HepG2 (cell line): ENCODE results near the gene HDDC3. TPM values are rescaled to one million over a fixed set of nuclear protein-coding genes. Genes with fewer than 3 reads are reported as not detected.
A peak's percentile ranks its signal among the peaks of the same experiment; 100 is the strongest.

Experiments
- ATAC-seq: fragments of 200-7000 bp; cut with Tn5 transposase; 3 replicates; pipeline ENCODE4 v1.9.1; 2020; ENCODE audit warnings: mild to moderate bottlenecking, moderate library complexity
- BruUV-seq: library from RNA; stranded (reverse); fragments of 400-500 nt; replicated peaks from 2 replicates; lab custom pipeline; 2021; lab: Mats Ljungman, UMichigan
- CTCF ChIA-PET: fragments of 300-600 bp; formaldehyde crosslinking; extraction: SDS; loops from one replicate; lab custom pipeline; 2021; ENCODE audit warnings: low total read pairs, inconsistent platforms, low intra/inter-chr PET ratio; lab: Yijun Ruan, JAX
- POLR2A ChIA-PET: fragments of 350-600 bp; sonication (Branson Sonifier 250); formaldehyde crosslinking; loops from one replicate; lab custom pipeline; 2020; ENCODE audit warnings: antibody characterized with exemption, inconsistent platforms; lab: Yijun Ruan, JAX
- DNase-seq: peaks from one replicate; pipeline ENCODE4 v3.0.0-alpha.2; 2015; ENCODE audit warnings: low spot score
- FAIRE-seq: peaks from 3 replicates; lab custom pipeline; 2011; peaks lifted over from hg19 to GRCh38; lab: Jason Lieb, UNC
- H2AFZ ChIP-seq: one replicate; pipeline ENCODE4 v1.6.1; 2011; ENCODE audit warnings: low read length, inconsistent platforms
- H3K27ac ChIP-seq: fragments of 300-600 bp; 3 replicates; pipeline ENCODE4 v1.8.0; 2011; ENCODE audit warnings: mixed run types, mild to moderate bottlenecking, mixed read lengths, low read length, inconsistent platforms; ENCODE audit not compliant: insufficient read depth; ENCODE audit errors: extremely low read length
- H3K27me3 ChIP-seq, 2 experiments: fragments of 200-600 bp in 1 of 2; 2 replicates in 1 of 2; 3 replicates in 1 of 2; pipeline versions ENCODE4 v1.6.0 to v1.8.0; 2011; ENCODE audit warnings: low read length in 2 of 2, mild to moderate bottlenecking in 2 of 2, moderate library complexity in 2 of 2, inconsistent platforms in 1 of 2; ENCODE audit not compliant: insufficient read depth in 2 of 2, control insufficient read depth in 1 of 2
- H3K36me3 ChIP-seq, 2 experiments: fragments of 200-600 bp in 1 of 2; replicated peaks in 1 of 2; 2 replicates in 1 of 2; 3 replicates in 1 of 2; pipeline versions ENCODE4 v1.5.1 to v1.8.0; 2011; ENCODE audit warnings: low read length in 2 of 2, inconsistent platforms in 1 of 2; ENCODE audit not compliant: insufficient read depth in 2 of 2, control insufficient read depth in 1 of 2
- H3K4me1 ChIP-seq: 2 replicates; pipeline ENCODE4 v1.5.1; 2012; ENCODE audit warnings: low read length, inconsistent platforms; ENCODE audit not compliant: insufficient read depth
- H3K4me2 ChIP-seq: 2 replicates; pipeline ENCODE4 v1.6.0; 2011; ENCODE audit warnings: low read depth, low read length, inconsistent platforms
- H3K4me3 ChIP-seq, 3 experiments: fragments of 200-600 bp in 1 of 3; sonication (generic), shearing (Covaris generic) in 1 of 3; replicated peaks in 1 of 3; 2 replicates each; pipeline ENCODE4 v1.5.1; 2011 to 2016; ENCODE audit warnings: low read length in 3 of 3, inconsistent platforms in 2 of 3, low read depth in 2 of 3, mild to moderate bottlenecking in 2 of 3, control low read depth in 1 of 3, mixed read lengths in 1 of 3; ENCODE audit not compliant: insufficient read depth in 1 of 3
- H3K79me2 ChIP-seq: one replicate; pipeline ENCODE4 v1.6.1; 2011; ENCODE audit warnings: low read length, inconsistent platforms; ENCODE audit not compliant: insufficient read depth
- H3K9ac ChIP-seq: 2 replicates; pipeline ENCODE4 v1.6.0; 2011; ENCODE audit warnings: mild to moderate bottlenecking, low read depth, low read length, inconsistent platforms; ENCODE audit not compliant: insufficient read depth
- H3K9me3 ChIP-seq: 2 replicates; pipeline ENCODE4 v1.5.1; 2012; ENCODE audit warnings: mild to moderate bottlenecking, low read length
- H4K20me1 ChIP-seq: 2 replicates; pipeline ENCODE4 v1.6.0; 2011; ENCODE audit warnings: inconsistent platforms, mild to moderate bottlenecking, low read length, moderate library complexity; ENCODE audit not compliant: insufficient read depth
- EHMT2 ChIP-seq: fragments of 200-600 bp; sonication (generic); IDR thresholded peaks from 2 replicates; pipeline ENCODE4 v1.7.0; 2017; ENCODE audit warnings: antibody characterized with exemption, low read depth, low read length, borderline replicate concordance
- IRF2 ChIP-seq: IDR thresholded peaks from 2 replicates; pipeline ENCODE4 v1.6.1; 2018; ENCODE audit warnings: missing genetic modification reagents, missing compliant biosample characterization
- SNAI1 ChIP-seq: sonication (generic); formaldehyde crosslinking; IDR thresholded peaks from 2 replicates; pipeline ENCODE4 v1.5.0; 2020; ENCODE audit warnings: mild to moderate bottlenecking, missing genetic modification reagents, borderline replicate concordance
- ZNF775 ChIP-seq: sonication (generic); formaldehyde crosslinking; IDR thresholded peaks from 2 replicates; pipeline ENCODE4 v1.4.0; 2020; ENCODE audit warnings: missing genetic modification reagents, mild to moderate bottlenecking, moderate library complexity, borderline replicate concordance
- WGBS: methylation state at CpG from one replicate; pipeline ENCODE4 v1.1.6; 2017; ENCODE audit warnings: low lambda C conversion rate; 5-methylcytosine and 5-hydroxymethylcytosine counted together
- in situ Hi-C: cut with HindIII; loops from 2 replicates; pipeline ENCODE4 v1.10.0; 2017; ENCODE audit warnings: low pct_unique_long_range_greater_than_20kb; ENCODE audit not compliant: extremely low pct_ligation_motif_present
- intact Hi-C: fragments of 100-400 bp; cut with micrococcal nuclease; formaldehyde crosslinking; loops from one replicate; pipeline ENCODE4 v1.10.0; 2022; ENCODE audit not compliant: unreplicated experiment
- polyA plus RNA-seq, 8 experiments: library from polyadenylated mRNA; depleted of rRNA in 3 of 8; stranded (reverse) in 7 of 8; unstranded in 1 of 8; fragments of >200 nt; fragmentation: Illumina TruSeq in 4 of 8; extraction: Trizol in 4 of 8; gene quantifications; 2 replicates each; pipeline versions ENCODE4 v1.2.1 to v1.2.3, GENCODE V29; 2011 to 2016; ENCODE audit warnings: low read depth in 4 of 8, missing spikeins in 1 of 8, mixed read lengths in 1 of 8; ENCODE audit not compliant: insufficient read depth in 1 of 8
- total RNA-seq, 5 experiments: library from RNA; depleted of rRNA; stranded (reverse); fragments of >200 nt; fragmentation: Illumina TruSeq; extraction: Trizol; gene quantifications; 2 replicates each; pipeline ENCODE4 v1.2.3, GENCODE V29; 2016; ENCODE audit warnings: low read depth in 1 of 5

The HDDC3 gene
- total and polyA plus RNA-seq, 2 of the 13 experiments (the other 11 are each of a cell fraction or from before 2014, with no cell fraction given) = 18.7 to 28.3 TPM

DNA sequence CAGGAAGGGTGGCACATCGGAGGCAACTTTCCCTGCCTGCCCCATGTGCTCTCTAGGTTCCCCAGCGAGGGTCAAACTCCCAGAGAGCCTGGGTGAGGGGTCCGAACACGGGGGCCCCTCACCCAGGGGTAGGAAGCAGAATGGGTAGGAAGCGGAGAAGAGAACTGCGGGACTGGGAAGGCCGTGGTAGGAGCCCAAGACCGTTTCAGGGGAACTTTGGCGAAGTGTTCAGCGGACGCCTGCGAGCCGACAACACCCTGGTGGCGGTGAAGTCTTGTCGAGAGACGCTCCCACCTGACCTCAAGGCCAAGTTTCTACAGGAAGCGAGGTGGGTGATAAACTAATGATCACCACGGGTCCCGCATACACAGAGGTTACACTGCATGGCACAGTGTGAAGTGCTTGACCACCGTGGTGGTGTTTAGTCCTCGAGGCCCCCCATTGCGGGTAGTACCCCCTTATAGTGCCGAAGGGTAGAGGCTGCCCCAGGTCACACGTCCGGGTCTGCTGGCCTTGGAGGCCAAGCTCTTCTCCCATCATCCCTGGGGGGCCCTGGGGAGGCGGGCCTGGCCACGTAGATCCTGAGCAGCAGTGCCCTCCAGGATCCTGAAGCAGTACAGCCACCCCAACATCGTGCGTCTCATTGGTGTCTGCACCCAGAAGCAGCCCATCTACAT lies 39.7 kb downstream of the HDDC3 start:
- Histone ChIP-seq H3K4me3 (peak overlapping the region in 2 of 3 experiments; percentile 66 to 76; a peak in 3 of 6 replicates), H3K4me1 (no peaks in the 10 kb centered on the region), H3K4me2 (peak overlapping the region; percentile 65; the same call in 1 of the 2 replicates), H3K79me2 (no peaks in the 10 kb centered on the region), H2AFZ (no peak overlapping the region), H3K9ac (no peak overlapping the region), H4K20me1 (no peaks in the 10 kb centered on the region), H3K36me3 (no peaks in the 10 kb centered on the region), H3K9me3 (no peaks in the 10 kb centered on the region)
- BruUV-seq = no TSS peak
- in situ Hi-C loops (no loop called here), intact Hi-C loops (no loop called here)
- 84% methylated on average over 21 of the region's 29 CpGs for WGBS
- ATAC-seq = peak; percentile 5; the same call in 1 of the 3 replicates
- TF ChIP-seq ZNF775 (no peak), EHMT2 (no peak), SNAI1 (CRISPR knock-in tag) (no peak)
- TF ChIP-seq, all 625 proteins: peak for 0
- no peak overlapping the region for H3K27ac ChIP-seq
- ChIA-PET POLR2A (interaction anchor here (0.8 to 2.0 kb wide), 8 partner anchors 9 to 228 kb away, joined by 3 to 16 read pairs (median 4); partner anchors contain the start of genes BLM, FES, HDDC3 and MAN2A2), CTCF (interaction anchor here (1.1 kb wide), 1 partner anchor 245 kb away, joined by 3 read pairs; no protein-coding TSS in a partner anchor)
- peaks cover 0 to 7% of the 10 kb centered on the region in 2 experiments; a peak in 2 of 5 replicates for H3K27me3 ChIP-seq
- DNase-seq (no peak), FAIRE-seq (no peak)

DNA sequence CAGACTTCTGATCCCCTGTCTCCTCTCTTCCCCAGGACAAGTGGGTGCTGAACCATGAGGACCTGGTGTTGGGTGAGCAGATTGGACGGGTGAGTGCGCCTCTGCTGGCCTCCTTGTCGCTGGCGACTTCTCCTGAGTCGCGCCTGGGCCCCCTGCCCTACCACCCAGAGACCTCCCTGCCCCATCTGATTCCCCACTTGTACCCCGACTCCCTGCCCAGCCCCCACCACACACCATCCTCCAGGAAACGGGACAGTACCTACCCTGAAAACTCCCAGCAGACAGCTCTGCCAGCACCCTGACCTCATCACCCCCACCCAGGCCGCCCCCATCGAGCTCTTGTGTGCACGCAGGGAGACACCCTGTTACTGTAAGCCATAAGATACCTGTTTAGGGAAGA lies 40.3 kb downstream of the HDDC3 start:
- no peak for DNase-seq
- BruUV-seq = no TSS peak

More for the DNA sequence above, 40.3 kb downstream of the HDDC3 start:
- H3K4me2 ChIP-seq = no peak overlapping the region
- no peak overlapping the region for H2AFZ ChIP-seq
- no peak for FAIRE-seq
- no peaks in the 10 kb centered on the region for H3K79me2 ChIP-seq
- no peak for TF ChIP-seq IRF2
- peaks cover 0 to 7% of the 10 kb centered on the region in 2 experiments; a peak in 2 of 5 replicates for H3K27me3 ChIP-seq
- H3K9ac ChIP-seq = no peak overlapping the region
- ChIA-PET POLR2A (interaction anchor here (1.6 kb wide), 1 partner anchor 40 kb away, joined by 7 read pairs; the partner anchor contains the start of gene HDDC3), CTCF (no interaction called here)
- no peaks in the 10 kb centered on the region for H3K4me1 ChIP-seq
- no peaks in the 10 kb centered on the region for H4K20me1 ChIP-seq
- no peak overlapping the region for H3K4me3 ChIP-seq
- in situ Hi-C loops = no loop called here
- ATAC-seq = no peak
- no peaks in the 10 kb centered on the region for H3K9me3 ChIP-seq
- WGBS = 79% methylated on average over 11 of the region's 11 CpGs
- intact Hi-C loops = no loop called here
- no peaks in the 10 kb centered on the region for H3K36me3 ChIP-seq
- H3K27ac ChIP-seq = no peak overlapping the region
